ENCODE measurements around the gene PHF2. TPM values are rescaled to one million over a fixed set of nuclear protein-coding genes. Genes with fewer than 3 reads are reported as not detected.
A peak's percentile ranks its signal among the peaks of the same experiment; 100 is the strongest.

The PHF2 gene
- total RNA-seq, 2 experiments from 2014 or later: 16.0 to 16.5 TPM

GRCh38 chr9:93595861-93596365, 19.5 kb downstream of the PHF2 start:
- H3K4me3 Mint-ChIP-seq: no peak overlapping the region
- no peak overlapping the region for H3K27ac Mint-ChIP-seq
- POLR2A ChIA-PET: no interaction called here
- H3K27me3 Mint-ChIP-seq: no peaks in the 10 kb centered on the region
- H3K9me3 Mint-ChIP-seq (ENCODE audit: low read depth): no peaks in the 10 kb centered on the region
- CTCF ChIA-PET: interaction anchor here (0.6 kb wide), 1 partner anchor 45 kb away, joined by 3 read pairs; no protein-coding TSS in a partner anchor
- H3K4me1 Mint-ChIP-seq: peaks cover 60% of the 10 kb centered on the region
- ATAC-seq (no peak), DNase-seq (no peak)
- no peaks in the 10 kb centered on the region for H3K36me3 Mint-ChIP-seq (ENCODE audit: low read depth)
- intact Hi-C loops (cut with DNase I, micrococcal nuclease): no loop called here

GRCh38 chr9:93596399-93596798, 20.0 kb downstream of the PHF2 start:
- intact Hi-C loops (cut with DNase I, micrococcal nuclease): no loop called here
- no peaks in the 10 kb centered on the region for H3K27me3 Mint-ChIP-seq
- H3K4me3 Mint-ChIP-seq: no peak overlapping the region
- CTCF ChIA-PET: interaction anchor here (0.6 kb wide), 1 partner anchor 45 kb away, joined by 3 read pairs; no protein-coding TSS in a partner anchor
- no peak for ATAC-seq
- H3K4me1 Mint-ChIP-seq: peaks cover 61% of the 10 kb centered on the region
- POLR2A ChIA-PET: no interaction called here
- no peaks in the 10 kb centered on the region for H3K36me3 Mint-ChIP-seq (ENCODE audit: low read depth)
- H3K27ac Mint-ChIP-seq: no peak overlapping the region
- no peaks in the 10 kb centered on the region for H3K9me3 Mint-ChIP-seq (ENCODE audit: low read depth)
- DNase-seq: no peak

- ATAC-seq: no peak
- Mint-ChIP-seq H3K4me3 (no peak overlapping the region), H3K9me3 (ENCODE audit: low read depth) (no peaks in the 10 kb centered on the region), H3K36me3 (ENCODE audit: low read depth) (no peaks in the 10 kb centered on the region), H3K27me3 (no peaks in the 10 kb centered on the region), H3K27ac (no peak overlapping the region), H3K4me1 (peaks cover 59% of the 10 kb centered on the region)
- ChIA-PET CTCF (no interaction called here), POLR2A (no interaction called here)
- no peak for DNase-seq
- intact Hi-C loops (cut with DNase I, micrococcal nuclease): no loop called here
Measured at GRCh38 chr9:93597142-93597706, 20.8 kb downstream of the PHF2 start.

GRCh38 chr9:93597871-93598646, 21.7 kb downstream of the PHF2 start:
- H3K36me3 Mint-ChIP-seq (ENCODE audit: low read depth): peaks cover 2% of the 10 kb centered on the region
- no peaks in the 10 kb centered on the region for H3K9me3 Mint-ChIP-seq (ENCODE audit: low read depth)
- intact Hi-C loops (cut with DNase I, micrococcal nuclease): no loop called here
- ChIA-PET POLR2A (no interaction called here), CTCF (no interaction called here)
- peaks cover 55% of the 10 kb centered on the region for H3K4me1 Mint-ChIP-seq
- H3K4me3 Mint-ChIP-seq: no peak overlapping the region
- ATAC-seq: no peak
- DNase-seq: no peak
- no peak overlapping the region for H3K27ac Mint-ChIP-seq
- no peaks in the 10 kb centered on the region for H3K27me3 Mint-ChIP-seq

DNA sequence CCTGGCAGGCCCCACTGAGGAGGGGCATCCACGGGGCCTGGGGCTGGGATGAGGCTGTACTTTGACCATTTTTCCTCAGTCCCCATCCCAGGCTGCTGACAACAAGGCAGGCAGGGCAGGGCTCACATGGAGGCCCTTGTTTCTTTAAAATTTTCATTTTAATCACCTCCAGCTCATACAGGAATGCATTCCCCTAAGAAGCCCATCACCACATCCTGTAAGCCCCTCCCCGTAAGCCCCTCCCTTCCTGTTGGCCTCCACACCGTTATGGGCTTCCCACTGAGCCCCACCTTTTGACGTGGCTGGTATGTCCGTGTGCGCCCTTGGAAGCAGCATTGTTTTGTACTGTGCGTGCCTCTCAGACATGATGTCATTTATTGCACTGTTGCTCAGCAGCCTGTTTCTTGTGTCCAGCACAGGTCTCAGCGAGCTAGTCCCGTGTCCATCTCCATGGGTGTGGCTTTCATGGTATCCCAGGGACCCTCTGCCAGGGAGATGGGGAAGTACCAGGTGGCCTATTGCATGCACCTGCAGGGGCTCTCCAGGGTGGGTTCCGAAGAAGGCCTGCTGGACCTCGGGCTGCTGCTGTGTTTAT, 22.4 kb downstream of the PHF2 start:
- Mint-ChIP-seq H3K4me1 (peaks cover 53% of the 10 kb centered on the region), H3K9me3 (ENCODE audit: low read depth) (no peaks in the 10 kb centered on the region), H3K36me3 (ENCODE audit: low read depth) (peaks cover 2% of the 10 kb centered on the region), H3K27ac (no peak overlapping the region), H3K27me3 (no peaks in the 10 kb centered on the region), H3K4me3 (no peak overlapping the region)
- no peak for DNase-seq
- intact Hi-C loops (cut with DNase I, micrococcal nuclease): no loop called here
- ATAC-seq: peak; percentile 42
- ChIA-PET POLR2A (interaction anchor here (0.6 kb wide), 1 partner anchor 107 kb away, joined by 5 read pairs; no protein-coding TSS in a partner anchor), CTCF (interaction anchor here (0.6 kb wide), 1 partner anchor 1102 kb away, joined by 3 read pairs; no protein-coding TSS in a partner anchor)

DNA sequence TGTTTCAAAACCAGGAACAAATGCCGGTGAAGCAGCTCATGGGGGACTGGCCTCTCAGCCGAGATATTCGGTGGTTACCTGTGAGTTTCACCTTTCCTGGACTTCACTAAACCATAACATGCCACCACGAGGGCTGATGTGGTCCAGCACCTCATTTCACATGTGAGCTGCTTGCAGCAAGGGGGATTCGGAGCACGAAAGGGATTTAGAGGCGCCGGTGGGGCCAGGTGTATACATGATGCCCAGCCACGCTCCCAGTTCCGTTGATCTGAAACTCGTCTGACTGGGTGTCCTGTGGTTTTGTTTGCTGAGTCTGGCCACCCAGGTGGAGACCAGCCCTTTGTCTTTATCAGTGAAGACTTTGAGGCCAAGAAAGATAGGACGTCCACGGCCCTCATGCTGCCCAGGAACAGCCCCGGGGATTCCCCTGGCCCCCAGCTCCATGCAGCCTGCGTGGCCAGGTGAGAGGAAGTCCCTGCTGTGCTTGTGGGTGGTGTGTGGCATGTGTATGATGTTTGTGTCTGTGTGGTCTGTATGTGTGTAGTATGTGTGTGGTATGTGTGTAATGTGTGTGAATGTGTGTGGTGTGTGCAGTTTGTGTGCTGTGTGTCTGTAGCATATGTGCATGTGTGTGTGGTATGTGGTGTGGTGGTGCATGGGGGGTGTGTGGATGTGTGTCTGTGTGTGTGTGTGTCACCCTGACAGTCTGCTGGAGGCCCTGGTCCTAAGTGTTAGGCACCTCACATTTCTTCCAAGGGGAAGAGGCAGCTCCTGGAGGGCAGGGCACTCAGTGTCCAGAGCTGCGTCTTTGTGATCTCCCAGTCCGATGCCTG, 23.4 kb downstream of the PHF2 start:
- no peaks in the 10 kb centered on the region for H3K9me3 Mint-ChIP-seq (ENCODE audit: low read depth)
- ATAC-seq (peak; percentile 40), DNase-seq (no peak)
- peaks cover 53% of the 10 kb centered on the region for H3K4me1 Mint-ChIP-seq
- POLR2A ChIA-PET: no interaction called here
- H3K36me3 Mint-ChIP-seq (ENCODE audit: low read depth): peaks cover 5% of the 10 kb centered on the region
- H3K4me3 Mint-ChIP-seq: no peak overlapping the region
- CTCF ChIA-PET: interaction anchor here (0.6 to 1.1 kb wide), 2 partner anchors 27 to 34 kb away, joined by 3 read pairs; no protein-coding TSS in a partner anchor
- intact Hi-C loops (cut with DNase I, micrococcal nuclease): no loop called here
- no peaks in the 10 kb centered on the region for H3K27me3 Mint-ChIP-seq
- H3K27ac Mint-ChIP-seq: no peak overlapping the region

GRCh38 chr9:93600504-93600903, 24.1 kb downstream of the PHF2 start:
- H3K27me3 Mint-ChIP-seq: no peaks in the 10 kb centered on the region
- peaks cover 3% of the 10 kb centered on the region for H3K9me3 Mint-ChIP-seq (ENCODE audit: low read depth)
- CTCF ChIA-PET: interaction anchor here (0.6 to 1.1 kb wide), 3 partner anchors 26 to 193 kb away, joined by 3 read pairs; no protein-coding TSS in a partner anchor
- peaks cover 50% of the 10 kb centered on the region for H3K4me1 Mint-ChIP-seq
- peak; percentile 46 for ATAC-seq
- H3K4me3 Mint-ChIP-seq: no peak overlapping the region
- intact Hi-C loops (cut with DNase I, micrococcal nuclease): no loop called here
- peaks cover 9% of the 10 kb centered on the region for H3K36me3 Mint-ChIP-seq (ENCODE audit: low read depth)
- POLR2A ChIA-PET: no interaction called here
- DNase-seq: peak; percentile 18
- H3K27ac Mint-ChIP-seq: no peak overlapping the region

- CTCF ChIA-PET: interaction anchor here (0.6 to 1.1 kb wide), 2 partner anchors 25 to 193 kb away, joined by 3 read pairs; no protein-coding TSS in a partner anchor
- ATAC-seq (no peak), DNase-seq (no peak)
- POLR2A ChIA-PET: no interaction called here
- H3K4me1 Mint-ChIP-seq: peaks cover 44% of the 10 kb centered on the region
- H3K27ac Mint-ChIP-seq: no peak overlapping the region
- no peak overlapping the region for H3K4me3 Mint-ChIP-seq
- H3K36me3 Mint-ChIP-seq (ENCODE audit: low read depth): peaks cover 11% of the 10 kb centered on the region
- intact Hi-C loops (cut with DNase I, micrococcal nuclease): no loop called here
- peaks cover 5% of the 10 kb centered on the region for H3K9me3 Mint-ChIP-seq (ENCODE audit: low read depth)
- no peaks in the 10 kb centered on the region for H3K27me3 Mint-ChIP-seq
Measured at GRCh38 chr9:93601063-93601462, 24.7 kb downstream of the PHF2 start.

DNA sequence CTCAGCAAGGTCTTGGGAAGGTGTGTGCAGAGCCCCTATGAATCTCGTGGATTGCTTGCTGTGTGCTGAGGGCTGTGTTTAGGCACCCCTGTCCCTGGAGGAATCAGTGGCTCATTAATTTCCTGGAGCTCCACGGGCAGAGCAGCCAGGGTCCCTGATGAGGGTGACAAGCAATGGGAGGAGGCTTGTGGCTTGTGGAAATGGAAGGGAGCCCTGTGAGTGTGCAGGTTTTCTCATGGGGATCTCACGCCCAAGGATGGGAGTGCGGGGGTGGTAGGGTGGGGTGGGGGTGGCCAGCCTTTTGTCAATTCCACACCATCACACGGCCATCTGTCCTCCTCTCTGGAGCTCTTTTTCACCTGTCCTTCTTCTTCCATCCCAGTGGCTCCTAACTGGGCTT, 25.3 kb downstream of the PHF2 start:
- H3K4me3 Mint-ChIP-seq: no peak overlapping the region
- peaks cover 17% of the 10 kb centered on the region for H3K36me3 Mint-ChIP-seq (ENCODE audit: low read depth)
- ATAC-seq (no peak), DNase-seq (no peak)
- intact Hi-C loops (cut with DNase I, micrococcal nuclease): no loop called here
- no peak overlapping the region for H3K27ac Mint-ChIP-seq
- CTCF ChIA-PET: no interaction called here
- H3K27me3 Mint-ChIP-seq: no peaks in the 10 kb centered on the region
- H3K4me1 Mint-ChIP-seq: peaks cover 44% of the 10 kb centered on the region
- H3K9me3 Mint-ChIP-seq (ENCODE audit: low read depth): peaks cover 10% of the 10 kb centered on the region
- POLR2A ChIA-PET: no interaction called here

DNA sequence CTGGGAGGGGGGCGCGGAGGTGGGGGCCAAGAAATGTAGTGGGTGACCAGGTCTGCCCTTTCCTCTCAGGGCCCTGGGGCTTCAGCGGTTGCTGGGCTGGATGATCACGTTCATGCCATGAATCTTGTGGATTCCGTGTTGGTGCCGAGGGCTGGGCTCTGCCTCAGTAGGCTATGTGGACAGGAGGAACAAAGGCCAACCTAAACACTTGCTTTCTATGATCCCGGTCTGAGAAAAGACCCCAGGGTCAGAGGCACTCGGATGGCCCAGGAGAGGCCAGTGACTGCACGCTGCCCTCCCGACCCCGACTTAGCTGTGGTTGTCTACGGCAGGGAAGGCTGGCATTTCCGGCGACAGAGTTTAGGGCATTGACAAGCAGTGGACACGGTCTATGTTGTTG, 26.6 kb downstream of the PHF2 start:
- Mint-ChIP-seq H3K4me3 (no peak overlapping the region), H3K27ac (no peak overlapping the region), H3K27me3 (no peaks in the 10 kb centered on the region), H3K36me3 (ENCODE audit: low read depth) (peaks cover 24% of the 10 kb centered on the region), H3K9me3 (ENCODE audit: low read depth) (peaks cover 18% of the 10 kb centered on the region), H3K4me1 (peaks cover 39% of the 10 kb centered on the region)
- POLR2A ChIA-PET: no interaction called here
- DNase-seq (no peak), ATAC-seq (no peak)
- intact Hi-C loops (cut with DNase I, micrococcal nuclease): no loop called here
- CTCF ChIA-PET: interaction anchor here (0.7 to 1.3 kb wide), 2 partner anchors 37 to 888 kb away, joined by 3 to 4 read pairs; no protein-coding TSS in a partner anchor

- Mint-ChIP-seq H3K36me3 (ENCODE audit: low read depth) (peaks cover 26% of the 10 kb centered on the region), H3K27ac (no peak overlapping the region), H3K4me1 (peaks cover 30% of the 10 kb centered on the region), H3K27me3 (no peaks in the 10 kb centered on the region), H3K4me3 (no peak overlapping the region), H3K9me3 (ENCODE audit: low read depth) (peaks cover 21% of the 10 kb centered on the region)
- intact Hi-C loops (cut with DNase I, micrococcal nuclease): no loop called here
- no peak for ATAC-seq
- POLR2A ChIA-PET: no interaction called here
- no peak for DNase-seq
- CTCF ChIA-PET: no interaction called here
Measured at GRCh38 chr9:93603906-93604326, 27.5 kb downstream of the PHF2 start.
